IMR-90 (cell line): ENCODE measurements around the gene RBM5. TPM values are rescaled to one million over a fixed set of nuclear protein-coding genes. Genes with fewer than 3 reads are reported as not detected.

Experiments
- ATAC-seq: fragments of 200-7000 bp; cut with Tn5 transposase; 2 replicates; pipeline ENCODE4 v1.9.1; 2020; ENCODE audit warnings: low read depth, mild to moderate bottlenecking, moderate library complexity
- BruUV-seq: library from RNA; stranded (reverse); fragments of 400-500 nt; replicated peaks from 2 replicates; lab custom pipeline; 2021; lab: Mats Ljungman, UMichigan
- CTCF ChIA-PET: fragments of 300-600 bp; formaldehyde crosslinking; extraction: SDS; loops from one replicate; lab custom pipeline; 2021; ENCODE audit warnings: antibody characterized with exemption; lab: Yijun Ruan, JAX
- POLR2A ChIA-PET: fragments of 300-600 bp; sonication (Branson Sonifier 250); formaldehyde crosslinking; loops from one replicate; lab custom pipeline; 2022; ENCODE audit warnings: antibody characterized with exemption; ENCODE audit not compliant: unreplicated experiment; lab: Charles Lee
- DNase-seq: peaks from one replicate; pipeline ENCODE4 v3.0.0; 2013
- H2AFZ ChIP-seq: replicated peaks from 2 replicates; pipeline ENCODE3; 2013; ENCODE audit warnings: low read length, mild to moderate bottlenecking; ENCODE audit not compliant: poor library complexity
- H2AK5ac ChIP-seq: 2 replicates; pipeline ENCODE4 v1.6.1; 2013; ENCODE audit warnings: low read depth, low read length, inconsistent platforms
- H2AK9ac ChIP-seq: replicated peaks from 2 replicates; pipeline ENCODE3; 2013; ENCODE audit warnings: mild to moderate bottlenecking, low read depth, low read length, moderate library complexity; ENCODE audit not compliant: poor library complexity
- H2BK120ac ChIP-seq: 2 replicates; pipeline ENCODE4 v1.6.1; 2013; ENCODE audit warnings: low read depth, low read length, inconsistent platforms
- H2BK15ac ChIP-seq: 3 replicates; pipeline ENCODE4 v1.6.1; 2013; ENCODE audit warnings: low read depth, low read length, inconsistent platforms
- H2BK20ac ChIP-seq: 2 replicates; pipeline ENCODE4 v1.6.1; 2013; ENCODE audit warnings: low read depth, mild to moderate bottlenecking, inconsistent platforms, low read length, moderate library complexity
- H2BK5ac ChIP-seq: 2 replicates; pipeline ENCODE4 v1.6.1; 2013; ENCODE audit warnings: mild to moderate bottlenecking, low read depth, low read length, inconsistent platforms; ENCODE audit not compliant: poor library complexity, severe bottlenecking
- H3K14ac ChIP-seq: replicated peaks from 2 replicates; pipeline ENCODE4 v1.6.1; 2013; ENCODE audit warnings: low read depth, low read length, inconsistent platforms
- H3K18ac ChIP-seq: 2 replicates; pipeline ENCODE4 v1.6.1; 2013; ENCODE audit warnings: low read depth, low read length, control low read depth
- H3K23ac ChIP-seq: 2 replicates; pipeline ENCODE4 v1.6.1; 2013; ENCODE audit warnings: low read depth, low read length, inconsistent platforms
- H3K27ac ChIP-seq: 2 replicates; pipeline ENCODE4 v1.5.1; 2013; ENCODE audit warnings: mild to moderate bottlenecking, control low read depth, low read length; ENCODE audit not compliant: insufficient read depth
- H3K27me3 ChIP-seq: 2 replicates; pipeline ENCODE4 v1.6.1; 2013; ENCODE audit warnings: low read length; ENCODE audit not compliant: control insufficient read depth, insufficient read depth
- H3K36me3 ChIP-seq: 2 replicates; pipeline ENCODE4 v1.6.1; 2013; ENCODE audit warnings: low read length, mixed read lengths; ENCODE audit not compliant: control insufficient read depth, insufficient read depth
- H3K4ac ChIP-seq: 2 replicates; pipeline ENCODE4 v1.6.1; 2013; ENCODE audit warnings: low read depth, low read length, inconsistent platforms
- H3K4me1 ChIP-seq: 2 replicates; pipeline ENCODE4 v1.6.1; 2013; ENCODE audit warnings: low read length, mixed read lengths; ENCODE audit not compliant: control insufficient read depth, insufficient read depth
- H3K4me2 ChIP-seq: 2 replicates; pipeline ENCODE4 v1.6.1; 2013; ENCODE audit warnings: low read depth, mild to moderate bottlenecking, control low read depth, low read length, moderate library complexity
- H3K4me3 ChIP-seq: 2 replicates; pipeline ENCODE4 v1.5.1; 2013; ENCODE audit warnings: low read depth, mild to moderate bottlenecking, control low read depth, low read length, moderate library complexity; ENCODE audit not compliant: insufficient read depth
- H3K56ac ChIP-seq: 2 replicates; pipeline ENCODE4 v1.6.1; 2013; ENCODE audit warnings: low read length, inconsistent platforms; ENCODE audit not compliant: insufficient read depth; ENCODE audit errors: extremely low read depth
- H3K79me1 ChIP-seq, 2 experiments: 2 replicates each; pipeline ENCODE4 v1.6.1; 2013; ENCODE audit warnings: low read length in 2 of 2, inconsistent platforms in 1 of 2, low read depth in 1 of 2
- H3K9ac ChIP-seq: 2 replicates; pipeline ENCODE4 v1.6.1; 2013; ENCODE audit warnings: low read depth, low read length, control low read depth
- H3K9me1 ChIP-seq: 2 replicates; pipeline ENCODE4 v1.6.1; 2013; ENCODE audit warnings: low read length, inconsistent platforms; ENCODE audit not compliant: insufficient read depth
- H3K9me3 ChIP-seq: 2 replicates; pipeline ENCODE4 v1.6.1; 2013; ENCODE audit warnings: low read length; ENCODE audit not compliant: control insufficient read depth, insufficient read depth
- H4K20me1 ChIP-seq: 2 replicates; pipeline ENCODE4 v1.6.1; 2013; ENCODE audit warnings: low read length, inconsistent platforms; ENCODE audit not compliant: insufficient read depth
- H4K5ac ChIP-seq: 2 replicates; pipeline ENCODE4 v1.6.1; 2013; ENCODE audit warnings: mild to moderate bottlenecking, low read depth, low read length, control low read depth
- H4K8ac ChIP-seq, 2 experiments: 2 replicates each; pipeline ENCODE4 v1.6.1; 2013; ENCODE audit warnings: low read depth in 2 of 2, low read length in 2 of 2, control low read depth in 1 of 2, inconsistent platforms in 1 of 2
- H4K91ac ChIP-seq: 2 replicates; pipeline ENCODE4 v1.6.1; 2013; ENCODE audit warnings: low read depth, low read length, inconsistent platforms; ENCODE audit not compliant: insufficient read depth
- MAFK ChIP-seq: IDR thresholded peaks from 2 replicates; pipeline ENCODE4 v1.6.1; 2012; ENCODE audit warnings: low read depth, low read length, improper control_type of control experiment
- MXI1 ChIP-seq: IDR thresholded peaks from 2 replicates; pipeline ENCODE4 v1.6.1; 2012; ENCODE audit warnings: low read depth, mild to moderate bottlenecking, low read length, moderate library complexity, borderline replicate concordance
- RAD21 ChIP-seq: IDR thresholded peaks from 2 replicates; pipeline ENCODE4 v1.6.1; 2012; ENCODE audit warnings: low read length, improper control_type of control experiment
- WGBS, 2 experiments: methylation state at CpG; one replicate each; pipeline versions ENCODE4 v1.1.5 to v1.1.7; 2013; ENCODE audit warnings: missing lambda C conversion rate in 2 of 2; ENCODE audit not compliant: insufficient read length in 1 of 2; ENCODE audit errors: extremely low coverage in 2 of 2; 5-methylcytosine and 5-hydroxymethylcytosine counted together
- dilution Hi-C: fragments of 300-500 bp; cut with HindIII; formaldehyde crosslinking; loops from one replicate; pipeline ENCODE4 v1.14.3; 2018; ENCODE audit warnings: low sequenced_read_pairs; ENCODE audit not compliant: unreplicated experiment
- in situ Hi-C: fragments of 300-500 bp; cut with MboI; formaldehyde crosslinking; loops from 3 replicates; pipeline ENCODE4 v1.14.3; 2019; ENCODE audit warnings: low sequenced_read_pairs, inconsistent platforms, mixed read lengths
- intact Hi-C: fragments of 100-400 bp; cut with micrococcal nuclease; formaldehyde crosslinking; loops from 2 replicates; pipeline ENCODE4 v1.10.0; 2022
- polyA plus RNA-seq, 3 experiments: library from polyadenylated mRNA; depleted of rRNA; stranded (reverse); fragments of >200 nt; gene quantifications; 2 replicates each; pipeline ENCODE4 v1.2.3, GENCODE V29; 2012; ENCODE audit warnings: low replicate concordance in 1 of 3
- total RNA-seq: library from RNA; depleted of rRNA; stranded (reverse); fragments of >200 nt; gene quantifications from 2 replicates; pipeline ENCODE4 v1.2.3, GENCODE V29; 2012

RBM5 gene
- total and polyA plus RNA-seq, 2 of the 4 experiments (the other 2 are of a cell fraction) = 121 to 155 TPM

GRCh38 chr3:50140990-50141389 is 52.3 kb downstream of the RBM5 start:
- ChIA-PET CTCF (no interaction called here), POLR2A (no interaction called here)
- peaks cover 11% of the 10 kb centered on the region; the same call in 1 of the 2 replicates for H3K9me1 ChIP-seq
- no peaks in the 10 kb centered on the region for H3K36me3 ChIP-seq
- intact Hi-C loops = no loop called here
- H2BK120ac ChIP-seq = no peak overlapping the region
- no peak overlapping the region for H3K4me2 ChIP-seq
- H3K4me1 ChIP-seq = peaks cover 11% of the 10 kb centered on the region
- DNase-seq = no peak
- no peak overlapping the region for H2AK5ac ChIP-seq
- H3K9ac ChIP-seq = no peak overlapping the region
- no peak overlapping the region for H3K23ac ChIP-seq
- no peak overlapping the region for H3K56ac ChIP-seq
- dilution Hi-C loops = no loop called here
- no peak overlapping the region for H2BK15ac ChIP-seq
- no peak overlapping the region for H4K91ac ChIP-seq
- peak overlapping the region; percentile 15 for H2AK9ac ChIP-seq
- H3K79me1 ChIP-seq = no peaks in the 10 kb centered on the region
- no peaks in the 10 kb centered on the region for H4K20me1 ChIP-seq
- no TSS peak for BruUV-seq
- H3K18ac ChIP-seq = no peak overlapping the region
- no peak overlapping the region for H2BK5ac ChIP-seq
- H3K4me3 ChIP-seq = no peak overlapping the region
- in situ Hi-C loops = no loop called here
- no peak overlapping the region for H3K14ac ChIP-seq
- H3K27me3 ChIP-seq = no peaks in the 10 kb centered on the region
- WGBS, 2 experiments = 98% methylated on average over 6 of the region's 12 CpGs; no CpG with 5 or more reads in 1 of the 2 experiments
- H4K5ac ChIP-seq = no peak overlapping the region
- no peak overlapping the region for H2BK20ac ChIP-seq
- no peak for ATAC-seq
- no peak overlapping the region for H3K27ac ChIP-seq
- no peak overlapping the region for H4K8ac ChIP-seq
- H3K9me3 ChIP-seq = no peaks in the 10 kb centered on the region
- no peak overlapping the region for H2AFZ ChIP-seq
- no peak for TF ChIP-seq MAFK
- no peak for TF ChIP-seq RAD21
- TF ChIP-seq MXI1 = no peak
- no peak overlapping the region for H3K4ac ChIP-seq
